GM12892 (cell line): ENCODE measurements around the gene CDH4.

Experiments
- POLR2A ChIP-seq: IDR thresholded peaks from 2 replicates; pipeline ENCODE4 v1.6.1; 2011; ENCODE audit warnings: low read depth, low read length, control low read depth
- POLR2AphosphoS5 ChIP-seq: IDR thresholded peaks from 2 replicates; pipeline ENCODE4 v1.6.1; 2011; ENCODE audit warnings: low read depth, low read length, control low read depth
- TAF1 ChIP-seq: IDR thresholded peaks from 2 replicates; pipeline ENCODE4 v1.6.1; 2011; ENCODE audit warnings: low read depth, mild to moderate bottlenecking, control low read depth, low read length, borderline replicate concordance

DNA sequence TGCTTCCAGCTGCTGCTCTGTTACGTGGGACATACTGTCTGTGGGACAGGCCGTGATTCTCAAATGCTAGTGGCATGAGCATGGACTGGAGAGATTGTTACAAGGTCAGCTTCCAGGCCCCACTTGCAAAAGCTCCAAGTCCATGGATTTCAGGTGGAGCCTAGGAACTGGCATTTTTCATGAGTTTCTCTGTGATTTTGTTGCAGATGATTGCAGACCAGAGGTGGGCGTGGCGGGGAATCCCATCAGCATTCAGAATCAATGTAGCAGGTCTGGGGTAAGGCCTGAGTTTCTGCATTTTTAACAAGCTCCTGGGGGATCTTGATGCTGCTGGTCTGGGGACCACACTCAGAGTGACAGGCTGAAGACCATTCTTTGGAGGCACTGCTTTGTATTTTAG, 2.4 kb upstream of the CDH4 start:
- TF ChIP-seq POLR2A, result no peak
- no peak for TF ChIP-seq POLR2AphosphoS5
- no peak for TF ChIP-seq TAF1
